Panc1 (cell line): ENCODE data around the gene FAM107A. TPM values are rescaled to one million over a fixed set of nuclear protein-coding genes. Genes with fewer than 3 reads are reported as not detected.

Source experiments
- ATAC-seq: fragments of 200-7000 bp; cut with Tn5 transposase; 2 replicates; pipeline ENCODE4 v1.9.1; 2020; ENCODE audit warnings: mild to moderate bottlenecking, moderate library complexity
- BruUV-seq: library from RNA; stranded (reverse); fragments of 400-500 nt; replicated peaks from 2 replicates; lab custom pipeline; 2021; lab: Mats Ljungman, UMichigan
- CTCF ChIA-PET: fragments of 300-600 bp; sonication (Branson Sonifier 250); formaldehyde crosslinking; loops from one replicate; lab custom pipeline; 2022; ENCODE audit warnings: antibody characterized with exemption; lab: Charles Lee
- POLR2A ChIA-PET: fragments of 300-600 bp; sonication (Branson Sonifier 250); formaldehyde crosslinking; loops from one replicate; lab custom pipeline; 2022; ENCODE audit warnings: antibody characterized with exemption; lab: Charles Lee
- DNase-seq: peaks from one replicate; pipeline ENCODE4 v3.0.0-alpha.2; 2010; ENCODE audit warnings: low read depth, low spot score
- H3K27ac ChIP-seq: 2 replicates; pipeline ENCODE4 v1.5.1; 2011; ENCODE audit warnings: mild to moderate bottlenecking, low read length, inconsistent platforms
- H3K27me3 ChIP-seq: fragments of 200-500 bp; sonication (Bioruptor generic); 2 replicates; pipeline ENCODE4 v1.6.0; 2014; ENCODE audit warnings: low read length, inconsistent platforms; ENCODE audit not compliant: control insufficient read depth, insufficient read depth
- H3K36me3 ChIP-seq: fragments of 200-500 bp; sonication (Bioruptor generic); 2 replicates; pipeline ENCODE4 v1.5.1; 2014; ENCODE audit warnings: inconsistent platforms, mild to moderate bottlenecking, low read length, moderate library complexity; ENCODE audit not compliant: control insufficient read depth, insufficient read depth
- H3K4me1 ChIP-seq: 2 replicates; pipeline ENCODE4 v1.5.1; 2011; ENCODE audit warnings: inconsistent platforms, mild to moderate bottlenecking, low read length, moderate library complexity; ENCODE audit not compliant: control insufficient read depth, insufficient read depth
- H3K4me3 ChIP-seq, 2 experiments: 2 replicates each; pipeline ENCODE4 v1.5.1; 2011 to 2012; ENCODE audit warnings: low read depth in 2 of 2, low read length in 2 of 2, mild to moderate bottlenecking in 2 of 2, inconsistent platforms in 1 of 2, moderate library complexity in 1 of 2
- H3K9me3 ChIP-seq: fragments of 200-500 bp; sonication (Bioruptor generic); 2 replicates; pipeline ENCODE4 v1.5.1; 2014; ENCODE audit warnings: low read depth, mild to moderate bottlenecking, inconsistent platforms, low read length, moderate library complexity; ENCODE audit not compliant: control insufficient read depth, insufficient read depth
- POLR2AphosphoS5 ChIP-seq: IDR thresholded peaks from 2 replicates; pipeline ENCODE4 v1.6.1; 2012; ENCODE audit warnings: mild to moderate bottlenecking, low read depth, low read length, moderate library complexity
- REST ChIP-seq, 2 experiments: IDR thresholded peaks; 2 replicates each; pipeline ENCODE4 v1.6.1; 2011 to 2012; ENCODE audit warnings: low read depth in 2 of 2, control low read depth in 1 of 2, low read length in 1 of 2, mild to moderate bottlenecking in 1 of 2, moderate library complexity in 1 of 2; ENCODE audit not compliant: insufficient read depth in 1 of 2
- SIN3A ChIP-seq: IDR thresholded peaks from 2 replicates; pipeline ENCODE4 v1.6.1; 2012; ENCODE audit warnings: low read depth, mild to moderate bottlenecking, low read length, moderate library complexity, borderline replicate concordance; ENCODE audit not compliant: insufficient read depth
- TCF7L2 ChIP-seq: IDR thresholded peaks from 2 replicates; pipeline ENCODE4 v1.6.1; 2011; ENCODE audit warnings: mild to moderate bottlenecking, low read depth, low read length, inconsistent platforms
- in situ Hi-C: cut with HindIII; loops from 2 replicates; pipeline ENCODE4 v1.10.0; 2016; ENCODE audit warnings: low sequenced_read_pairs, low pct_unique_long_range_greater_than_20kb
- intact Hi-C: fragments of 100-400 bp; cut with micrococcal nuclease; formaldehyde crosslinking; loops from one replicate; pipeline ENCODE4 v1.10.0; 2022; ENCODE audit not compliant: unreplicated experiment
- total RNA-seq: library from RNA; stranded (reverse); gene quantifications from one replicate; pipeline ENCODE4 v1.2.1, GENCODE V29; 2021; ENCODE audit not compliant: unreplicated experiment
- TF ChIP-seq, protein P1 (sequence below): fragments of 450-650 bp; IDR thresholded peaks from 2 replicates; pipeline ENCODE4 v1.5.1; 2017; ENCODE audit warnings: mild to moderate bottlenecking

FAM107A gene
- total RNA-seq, 1 experiment from 2014 or later: 0.08 TPM

GRCh38 chr3:58518291-58518789 lies 58.9 kb downstream of the FAM107A start:
- ATAC-seq: no peak

GRCh38 chr3:58514405-58514804 lies 62.8 kb downstream of the FAM107A start:
- CTCF ChIA-PET: no interaction called here
- no peak overlapping the region for H3K27ac ChIP-seq

More at GRCh38 chr3:58518291-58518789, 58.9 kb downstream of the FAM107A start:
- TF ChIP-seq REST (IDR thresholded peaks at IDR 0.05; ENCODE audit: insufficient read depth in 1 of 2, low read depth in 2 of 2, low read length in 1 of 2): no peak
- TF ChIP-seq TCF7L2: no peak
- TF ChIP-seq, protein P1, sequence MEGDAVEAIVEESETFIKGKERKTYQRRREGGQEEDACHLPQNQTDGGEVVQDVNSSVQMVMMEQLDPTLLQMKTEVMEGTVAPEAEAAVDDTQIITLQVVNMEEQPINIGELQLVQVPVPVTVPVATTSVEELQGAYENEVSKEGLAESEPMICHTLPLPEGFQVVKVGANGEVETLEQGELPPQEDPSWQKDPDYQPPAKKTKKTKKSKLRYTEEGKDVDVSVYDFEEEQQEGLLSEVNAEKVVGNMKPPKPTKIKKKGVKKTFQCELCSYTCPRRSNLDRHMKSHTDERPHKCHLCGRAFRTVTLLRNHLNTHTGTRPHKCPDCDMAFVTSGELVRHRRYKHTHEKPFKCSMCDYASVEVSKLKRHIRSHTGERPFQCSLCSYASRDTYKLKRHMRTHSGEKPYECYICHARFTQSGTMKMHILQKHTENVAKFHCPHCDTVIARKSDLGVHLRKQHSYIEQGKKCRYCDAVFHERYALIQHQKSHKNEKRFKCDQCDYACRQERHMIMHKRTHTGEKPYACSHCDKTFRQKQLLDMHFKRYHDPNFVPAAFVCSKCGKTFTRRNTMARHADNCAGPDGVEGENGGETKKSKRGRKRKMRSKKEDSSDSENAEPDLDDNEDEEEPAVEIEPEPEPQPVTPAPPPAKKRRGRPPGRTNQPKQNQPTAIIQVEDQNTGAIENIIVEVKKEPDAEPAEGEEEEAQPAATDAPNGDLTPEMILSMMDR: no peak
- TF ChIP-seq POLR2AphosphoS5: no peak
- TF ChIP-seq SIN3A: no peak
- no peak for DNase-seq
- H3K4me1 ChIP-seq: peaks cover 19% of the 10 kb centered on the region; the same call in 1 of the 2 replicates
- no TSS peak for BruUV-seq
- in situ Hi-C loops: no loop called here
- no peak overlapping the region for H3K27ac ChIP-seq
- POLR2A ChIA-PET: no interaction called here
- no peaks in the 10 kb centered on the region for H3K9me3 ChIP-seq
- intact Hi-C loops: no loop called here
- CTCF ChIA-PET: interaction anchor here (0.8 kb wide), 1 partner anchor 599 kb away, joined by 8 read pairs; no protein-coding TSS in a partner anchor
- H3K27me3 ChIP-seq: no peaks in the 10 kb centered on the region
- H3K4me3 ChIP-seq: no peak overlapping the region
- H3K36me3 ChIP-seq: no peaks in the 10 kb centered on the region

More at GRCh38 chr3:58514405-58514804, 62.8 kb downstream of the FAM107A start:
- intact Hi-C loops (no loop called here), in situ Hi-C loops (no loop called here)
- Histone ChIP-seq H3K36me3 (no peaks in the 10 kb centered on the region), H3K4me1 (no peaks in the 10 kb centered on the region), H3K4me3 (no peak overlapping the region), H3K27me3 (no peaks in the 10 kb centered on the region), H3K9me3 (no peaks in the 10 kb centered on the region)
- DNase-seq: no peak
- POLR2A ChIA-PET: no interaction called here
- no TSS peak for BruUV-seq
- no peak for ATAC-seq
- TF ChIP-seq POLR2AphosphoS5: no peak
- TF ChIP-seq REST (IDR thresholded peaks at IDR 0.05; ENCODE audit: insufficient read depth in 1 of 2, low read depth in 2 of 2, low read length in 1 of 2): no peak
- TF ChIP-seq TCF7L2: no peak
- TF ChIP-seq, protein P1: no peak
- no peak for TF ChIP-seq SIN3A
